Measurements from ENCODE around the gene ABCC1.

GRCh38 chr16:16047761-16048160, 98.3 kb downstream of the ABCC1 start:
- TF ChIP-seq CTCF (IDR thresholded peaks at IDR 0.05) = no peak
- TF ChIP-seq POLR2AphosphoS5 (IDR thresholded peaks at IDR 0.05) = no peak
- no peak for TF ChIP-seq POLR2A (IDR thresholded peaks at IDR 0.05)
- no peak for TF ChIP-seq EP300 (IDR thresholded peaks at IDR 0.05)
